CD14-positive monocyte (primary cell): ENCODE measurements around the gene CD63. TPM values are rescaled to one million over a fixed set of nuclear protein-coding genes. Genes with fewer than 3 reads are reported as not detected.

Experiments used
- DNase-seq, 3 donors: peaks; one replicate each; pipeline ENCODE4 v3.0.0-alpha.2; 2011 to 2022
- H2AFZ ChIP-seq: 2 replicates; pipeline ENCODE4 v1.6.0; 2012; ENCODE audit warnings: mild to moderate bottlenecking, low read depth, low read length, inconsistent platforms; ENCODE audit not compliant: insufficient read depth, poor library complexity, severe bottlenecking
- H3K27ac ChIP-seq, 2 donors: 1 replicate in 1 of 2; 2 replicates in 1 of 2; pipeline ENCODE4 v1.5.1; 2012 to 2013; ENCODE audit warnings: low read length in 2 of 2, control low read depth in 1 of 2, inconsistent platforms in 1 of 2, low read depth in 1 of 2, mild to moderate bottlenecking in 1 of 2
- H3K27me3 ChIP-seq, 2 donors: one replicate each; pipeline versions ENCODE4 v1.6.0 to v1.6.1; 2011 to 2013; ENCODE audit warnings: low read length in 2 of 2; ENCODE audit not compliant: control insufficient read depth in 2 of 2, insufficient read depth in 2 of 2
- H3K36me3 ChIP-seq, 2 donors: replicated peaks in 1 of 2; 1 replicate in 1 of 2; 2 replicates in 1 of 2; pipeline versions ENCODE4 v1.5.1 to v1.6.1; 2012 to 2013; ENCODE audit warnings: low read length in 2 of 2, control low read depth in 1 of 2, inconsistent platforms in 1 of 2, mild to moderate bottlenecking in 1 of 2; ENCODE audit not compliant: insufficient read depth in 2 of 2, control insufficient read depth in 1 of 2
- H3K4me1 ChIP-seq, 2 donors: 1 replicate in 1 of 2; 2 replicates in 1 of 2; pipeline versions ENCODE4 v1.5.1 to v1.6.1; 2012 to 2013; ENCODE audit warnings: low read length in 2 of 2, control low read depth in 1 of 2, inconsistent platforms in 1 of 2, mild to moderate bottlenecking in 1 of 2, moderate library complexity in 1 of 2; ENCODE audit not compliant: insufficient read depth in 2 of 2, control insufficient read depth in 1 of 2
- H3K4me2 ChIP-seq: replicated peaks from 2 replicates; pipeline ENCODE3; 2012; ENCODE audit warnings: low read length, moderate library complexity, mild to moderate bottlenecking; ENCODE audit not compliant: poor library complexity, severe bottlenecking; ENCODE audit errors: extremely low read depth
- H3K4me3 ChIP-seq, 3 experiments: fragments of 200-600 bp in 1 of 3; sonication (generic) in 1 of 3; replicated peaks in 1 of 3; 1 replicate in 2 of 3; 2 replicates in 1 of 3; pipeline ENCODE4 v1.5.1; 2011 to 2013; ENCODE audit warnings: low read length in 3 of 3, mild to moderate bottlenecking in 3 of 3, control low read depth in 2 of 3, low read depth in 2 of 3, inconsistent platforms in 1 of 3, moderate library complexity in 1 of 3
- H3K79me2 ChIP-seq: 2 replicates; pipeline ENCODE4 v1.6.0; 2012; ENCODE audit warnings: mild to moderate bottlenecking, control low read depth, inconsistent platforms, low read length, moderate library complexity; ENCODE audit not compliant: insufficient read depth
- H3K9ac ChIP-seq: 2 replicates; pipeline ENCODE4 v1.6.0; 2017; ENCODE audit warnings: low read length, mild to moderate bottlenecking; ENCODE audit not compliant: insufficient read depth, poor library complexity, severe bottlenecking
- H3K9me3 ChIP-seq, 2 donors: replicated peaks in 1 of 2; 1 replicate in 1 of 2; 2 replicates in 1 of 2; pipeline versions ENCODE4 v1.5.1 to v1.6.1; 2012 to 2013; ENCODE audit warnings: low read length in 2 of 2, control low read depth in 1 of 2; ENCODE audit not compliant: control insufficient read depth in 1 of 2, insufficient read depth in 1 of 2
- H4K20me1 ChIP-seq: 2 replicates; pipeline ENCODE4 v1.6.0; 2012; ENCODE audit warnings: mild to moderate bottlenecking, low read length, control low read depth, moderate library complexity; ENCODE audit not compliant: insufficient read depth
- H3K27ac Mint-ChIP-seq, 7 donors: one replicate each; pipeline ENCODE4 v1.8.0; 2020; ENCODE audit warnings: mild to moderate bottlenecking in 7 of 7, mixed read lengths in 7 of 7, moderate library complexity in 6 of 7, inconsistent platforms in 2 of 7
- H3K27me3 Mint-ChIP-seq, 3 donors: one replicate each; pipeline ENCODE4 v1.8.0; 2021 to 2022; ENCODE audit warnings: low read depth in 3 of 3, mild to moderate bottlenecking in 3 of 3, mixed read lengths in 3 of 3, moderate library complexity in 3 of 3, inconsistent platforms in 1 of 3
- H3K36me3 Mint-ChIP-seq, 2 donors: one replicate each; pipeline ENCODE4 v1.8.0; 2020; ENCODE audit warnings: mixed read lengths in 2 of 2, inconsistent platforms in 1 of 2, mild to moderate bottlenecking in 1 of 2
- H3K4me1 Mint-ChIP-seq: one replicate; pipeline ENCODE4 v1.8.0; 2020; ENCODE audit warnings: mild to moderate bottlenecking, mixed read lengths
- H3K4me3 Mint-ChIP-seq, 2 donors: one replicate each; pipeline ENCODE4 v1.8.0; 2020; ENCODE audit warnings: mild to moderate bottlenecking in 2 of 2, mixed read lengths in 2 of 2, moderate library complexity in 1 of 2
- H3K9me3 Mint-ChIP-seq, 7 donors: one replicate each; pipeline ENCODE4 v1.8.0; 2020 to 2022; ENCODE audit warnings: mixed read lengths in 7 of 7, mild to moderate bottlenecking in 6 of 7, moderate library complexity in 6 of 7, inconsistent platforms in 2 of 7
- WGBS: methylation state at CpG from one replicate; pipeline ENCODE4 v1.1.5; 2013; ENCODE audit warnings: missing lambda C conversion rate; ENCODE audit not compliant: insufficient coverage; 5-methylcytosine and 5-hydroxymethylcytosine counted together
- intact Hi-C, 2 donors: fragments of 100-400 bp; cut with micrococcal nuclease; formaldehyde crosslinking; loops; one replicate each; pipeline versions ENCODE4 v1.15.0 to v1.15.1; 2023
- polyA plus RNA-seq, 3 donors: library from polyadenylated mRNA; depleted of rRNA in 1 of 3; unstranded in 2 of 3; stranded (reverse) in 1 of 3; fragments of 300-500 nt in 2 of 3; fragments of >200 nt in 1 of 3; fragmentation: Illumina TruSeq in 2 of 3; gene quantifications; 1 replicate in 2 of 3; 2 replicates in 1 of 3; pipeline ENCODE4 v1.2.3, GENCODE V29; 2012 to 2021
- TF ChIP-seq, protein P1 (sequence below): fragments of 200-600 bp; IDR thresholded peaks from one replicate; pipeline ENCODE4 v1.8.0; 2022; ENCODE audit warnings: antibody characterized with exemption, mild to moderate bottlenecking

Gene CD63
- polyA plus RNA-seq, 3 donors = 336 to 1,099 (median 988) TPM

DNA sequence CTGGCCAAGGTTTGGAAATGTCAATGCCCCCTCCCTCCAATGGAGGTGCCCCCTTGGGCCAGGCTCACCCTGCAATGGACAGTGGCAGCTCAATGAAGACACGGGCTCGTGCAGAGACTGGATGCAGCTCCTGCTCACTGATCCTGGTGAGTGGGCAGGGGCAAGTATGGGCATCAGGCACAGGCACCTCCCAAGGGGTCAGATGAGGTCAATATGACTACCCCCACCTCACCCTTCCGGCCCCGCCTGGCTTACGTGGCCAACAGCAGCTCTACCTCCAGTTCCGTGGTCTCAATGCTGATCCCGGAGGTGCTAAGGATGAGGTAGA is 34.7 kb downstream of the CD63 start:
- H3K36me3 Mint-ChIP-seq = peaks cover 2 to 8% of the 10 kb centered on the region in 2 donors
- no peaks in the 10 kb centered on the region for H3K79me2 ChIP-seq
- WGBS = no CpG with 5 or more reads among the region's 7 CpGs
- H4K20me1 ChIP-seq = no peaks in the 10 kb centered on the region
- no peaks in the 10 kb centered on the region for H3K9me3 ChIP-seq
- H3K4me2 ChIP-seq = no peak overlapping the region
- TF ChIP-seq, protein P1, sequence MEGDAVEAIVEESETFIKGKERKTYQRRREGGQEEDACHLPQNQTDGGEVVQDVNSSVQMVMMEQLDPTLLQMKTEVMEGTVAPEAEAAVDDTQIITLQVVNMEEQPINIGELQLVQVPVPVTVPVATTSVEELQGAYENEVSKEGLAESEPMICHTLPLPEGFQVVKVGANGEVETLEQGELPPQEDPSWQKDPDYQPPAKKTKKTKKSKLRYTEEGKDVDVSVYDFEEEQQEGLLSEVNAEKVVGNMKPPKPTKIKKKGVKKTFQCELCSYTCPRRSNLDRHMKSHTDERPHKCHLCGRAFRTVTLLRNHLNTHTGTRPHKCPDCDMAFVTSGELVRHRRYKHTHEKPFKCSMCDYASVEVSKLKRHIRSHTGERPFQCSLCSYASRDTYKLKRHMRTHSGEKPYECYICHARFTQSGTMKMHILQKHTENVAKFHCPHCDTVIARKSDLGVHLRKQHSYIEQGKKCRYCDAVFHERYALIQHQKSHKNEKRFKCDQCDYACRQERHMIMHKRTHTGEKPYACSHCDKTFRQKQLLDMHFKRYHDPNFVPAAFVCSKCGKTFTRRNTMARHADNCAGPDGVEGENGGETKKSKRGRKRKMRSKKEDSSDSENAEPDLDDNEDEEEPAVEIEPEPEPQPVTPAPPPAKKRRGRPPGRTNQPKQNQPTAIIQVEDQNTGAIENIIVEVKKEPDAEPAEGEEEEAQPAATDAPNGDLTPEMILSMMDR = no peak
- H3K4me1 ChIP-seq = no peaks in the 10 kb centered on the region
- no peaks in the 10 kb centered on the region for H3K27me3 ChIP-seq
- no peaks in the 10 kb centered on the region for H3K4me1 Mint-ChIP-seq
- no peak overlapping the region for H2AFZ ChIP-seq
- H3K27ac Mint-ChIP-seq = no peak overlapping the region
- H3K9me3 Mint-ChIP-seq = peaks cover 0 to 2% (median 0%) of the 10 kb centered on the region in 7 donors
- intact Hi-C loops = no loop called here
- H3K9ac ChIP-seq = no peak overlapping the region
- no peaks in the 10 kb centered on the region for H3K36me3 ChIP-seq
- H3K27ac ChIP-seq = no peak overlapping the region
- peak overlapping the region in 1 of 2 donors; percentile 26 for H3K4me3 Mint-ChIP-seq
- no peak for DNase-seq
- no peak overlapping the region for H3K4me3 ChIP-seq
- H3K27me3 Mint-ChIP-seq = peaks cover 4 to 5% (median 5%) of the 10 kb centered on the region in 3 donors

DNA sequence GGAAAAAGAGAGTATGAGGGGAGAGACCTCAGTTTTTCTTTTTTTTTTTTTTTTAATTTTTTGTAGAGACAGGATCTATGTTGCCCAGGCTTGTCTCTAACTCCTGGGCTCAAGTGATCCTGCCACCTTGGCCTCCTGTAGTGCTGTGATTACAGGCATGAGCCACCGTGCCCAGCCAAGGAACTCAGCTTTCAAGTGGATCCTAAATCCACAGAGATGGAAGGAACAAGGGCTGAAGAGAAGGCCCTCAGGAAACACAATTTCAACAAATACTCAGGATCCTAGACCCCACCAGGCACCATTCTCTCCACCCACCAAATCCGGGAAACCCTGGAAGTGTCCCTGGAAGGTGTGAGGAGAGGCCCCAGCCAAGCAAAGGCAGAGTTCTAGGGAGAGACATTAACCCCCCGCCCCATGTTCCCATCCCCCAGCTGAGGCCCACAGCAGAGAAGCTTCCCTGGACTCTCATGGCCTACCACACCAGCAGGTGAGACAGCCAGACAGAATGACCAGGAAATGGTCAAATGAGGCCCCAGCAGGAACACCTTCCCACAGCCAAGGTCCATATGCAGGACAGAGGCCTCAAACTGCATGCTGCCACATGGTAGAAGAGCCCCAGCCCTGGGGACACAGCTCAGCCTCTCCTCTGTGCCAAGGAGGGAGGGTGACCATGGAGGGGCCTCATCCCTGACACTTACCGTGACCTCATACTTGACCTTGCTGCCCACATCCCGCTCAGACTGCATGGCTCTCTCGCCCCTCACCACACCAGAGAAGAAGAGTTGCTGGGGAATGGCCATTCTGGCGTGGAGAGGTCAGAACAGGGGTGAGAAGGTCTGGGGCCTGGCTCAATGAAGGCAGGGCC is 35.3 kb downstream of the CD63 start:
- H3K9ac ChIP-seq = no peak overlapping the region
- TF ChIP-seq, protein P1 = no peak
- Mint-ChIP-seq H3K36me3 (peaks cover 2 to 8% of the 10 kb centered on the region in 2 donors), H3K4me1 (no peaks in the 10 kb centered on the region), H3K27me3 (peaks cover 4 to 5% (median 5%) of the 10 kb centered on the region in 3 donors), H3K9me3 (peaks cover 0 to 2% (median 0%) of the 10 kb centered on the region in 7 donors), H3K4me3 (no peak overlapping the region), H3K27ac (no peak overlapping the region)
- no peak for DNase-seq
- intact Hi-C loops = no loop called here
- H3K79me2 ChIP-seq = no peaks in the 10 kb centered on the region
- WGBS = no CpG with 5 or more reads among the region's 7 CpGs
- H4K20me1 ChIP-seq = no peaks in the 10 kb centered on the region
- no peak overlapping the region for H3K27ac ChIP-seq
- no peaks in the 10 kb centered on the region for H3K4me1 ChIP-seq
- H3K27me3 ChIP-seq = no peaks in the 10 kb centered on the region
- H3K9me3 ChIP-seq = no peaks in the 10 kb centered on the region
- no peaks in the 10 kb centered on the region for H3K36me3 ChIP-seq
- H2AFZ ChIP-seq = no peak overlapping the region
- no peak overlapping the region for H3K4me2 ChIP-seq
- no peak overlapping the region for H3K4me3 ChIP-seq
